ENCODE results near the gene RDH11. TPM values are rescaled to one million over a fixed set of nuclear protein-coding genes. Genes with fewer than 3 reads are reported as not detected.

RDH11 gene
- total RNA-seq, 1 donor from 2014 or later, result 50.4 TPM

GRCh38 chr14:67683842-67684241 is 11.7 kb downstream of the RDH11 start:
- ATAC-seq (no peak), DNase-seq (no peak)
- Histone ChIP-seq H3K27ac (no peak overlapping the region), H3K27me3 (ENCODE audit: low read depth) (no peaks in the 10 kb centered on the region), H3K36me3 (peaks cover 61% of the 10 kb centered on the region), H3K4me1 (peaks cover 8% of the 10 kb centered on the region), H3K9me3 (no peaks in the 10 kb centered on the region), H3K4me3 (no peak overlapping the region)
- intact Hi-C loops (cut with DNase I), result no loop called here
- TF ChIP-seq CTCF (IDR thresholded peaks at IDR 0.05), result no peak

- H3K27ac ChIP-seq, result no peak overlapping the region
- H3K4me1 ChIP-seq, result peaks cover 8% of the 10 kb centered on the region
- H3K9me3 ChIP-seq, result no peaks in the 10 kb centered on the region
- TF ChIP-seq CTCF (IDR thresholded peaks at IDR 0.05), result no peak
- intact Hi-C loops (cut with DNase I), result no loop called here
- DNase-seq (no peak), ATAC-seq (peak; percentile 65 to 75)
- H3K4me3 ChIP-seq, result no peak overlapping the region
- H3K27me3 ChIP-seq (ENCODE audit: low read depth), result no peaks in the 10 kb centered on the region
- H3K36me3 ChIP-seq, result peaks cover 46% of the 10 kb centered on the region
These were observed 14.6 kb downstream of the RDH11 start for GRCh38 chr14:67680941-67681340.

- intact Hi-C loops (cut with DNase I), result no loop called here
- ATAC-seq (peak; percentile 53 to 64), DNase-seq (no peak)
- Histone ChIP-seq H3K27ac (no peak overlapping the region), H3K36me3 (peaks cover 38% of the 10 kb centered on the region), H3K27me3 (ENCODE audit: low read depth) (no peaks in the 10 kb centered on the region), H3K4me3 (no peak overlapping the region), H3K9me3 (no peaks in the 10 kb centered on the region), H3K4me1 (peaks cover 14% of the 10 kb centered on the region)
- TF ChIP-seq CTCF (IDR thresholded peaks at IDR 0.05), result no peak
These were observed 15.4 kb downstream of the RDH11 start for GRCh38 chr14:67680121-67680602.

DNA sequence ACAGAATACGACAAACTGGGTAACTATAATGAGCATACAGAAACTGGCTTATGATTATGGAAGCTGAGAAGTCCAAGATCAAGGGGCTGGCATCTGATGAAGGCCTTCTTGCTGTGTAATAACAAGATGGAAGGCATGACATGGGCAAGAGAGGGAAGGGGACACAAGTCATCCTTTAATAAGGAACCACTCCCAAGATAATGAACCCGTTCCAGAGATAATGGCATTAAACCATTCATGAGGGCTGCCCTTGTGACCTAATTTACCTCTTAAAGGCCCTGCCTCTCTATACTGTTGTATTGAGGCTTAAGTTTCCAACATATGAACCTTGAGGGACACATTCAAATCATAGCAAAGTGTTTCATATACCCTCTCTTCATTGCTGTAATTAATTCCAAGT is 16.6 kb downstream of the RDH11 start:
- Histone ChIP-seq H3K36me3 (peaks cover 26% of the 10 kb centered on the region), H3K27ac (no peak overlapping the region), H3K9me3 (no peaks in the 10 kb centered on the region), H3K4me1 (peaks cover 16% of the 10 kb centered on the region), H3K4me3 (no peak overlapping the region), H3K27me3 (ENCODE audit: low read depth) (no peaks in the 10 kb centered on the region)
- TF ChIP-seq CTCF (IDR thresholded peaks at IDR 0.05), result no peak
- intact Hi-C loops (cut with DNase I), result no loop called here
- ATAC-seq (no peak), DNase-seq (no peak)

GRCh38 chr14:67675219-67675582 is 20.4 kb downstream of the RDH11 start:
- intact Hi-C loops (cut with DNase I), result no loop called here
- Histone ChIP-seq H3K4me1 (peaks cover 29% of the 10 kb centered on the region), H3K36me3 (peaks cover 12% of the 10 kb centered on the region), H3K9me3 (no peaks in the 10 kb centered on the region), H3K4me3 (peak overlapping the region; percentile 99), H3K27ac (peak overlapping the region; percentile 100), H3K27me3 (ENCODE audit: low read depth) (no peaks in the 10 kb centered on the region)
- ATAC-seq (no peak), DNase-seq (no peak)
- no peak for TF ChIP-seq CTCF (IDR thresholded peaks at IDR 0.05)
